DND-41 (cell line): Measurements from ENCODE around the gene GRK1.

ENCODE experiments used
- ATAC-seq: fragments of 200-7000 bp; cut with Tn5 transposase; 3 replicates; pipeline ENCODE4 v1.9.1; 2021; ENCODE audit warnings: low read depth; ENCODE audit not compliant: insufficient read depth
- DNase-seq: peaks from one replicate; pipeline ENCODE4 v3.0.0-alpha.2; 2020
- H2AFZ ChIP-seq: 2 replicates; pipeline ENCODE4 v1.6.0; 2012; ENCODE audit warnings: low read depth, low read length
- H3K27ac ChIP-seq: 2 replicates; pipeline ENCODE4 v1.5.1; 2012; ENCODE audit warnings: low read length, inconsistent platforms
- H3K27me3 ChIP-seq: fragments of 200-600 bp; sonication (generic); 2 replicates; pipeline ENCODE4 v1.6.0; 2012; ENCODE audit warnings: low read length, mild to moderate bottlenecking, inconsistent platforms; ENCODE audit not compliant: insufficient read depth, poor library complexity
- H3K36me3 ChIP-seq: 2 replicates; pipeline ENCODE4 v1.5.1; 2012; ENCODE audit warnings: low read length, inconsistent platforms; ENCODE audit not compliant: insufficient read depth
- H3K4me1 ChIP-seq: 2 replicates; pipeline ENCODE4 v1.5.1; 2012; ENCODE audit warnings: mild to moderate bottlenecking, low read length; ENCODE audit not compliant: insufficient read depth
- H3K4me2 ChIP-seq: 2 replicates; pipeline ENCODE4 v1.6.0; 2012; ENCODE audit warnings: mild to moderate bottlenecking, moderate library complexity, low read length, inconsistent platforms; ENCODE audit not compliant: insufficient read depth
- H3K4me3 ChIP-seq, 2 experiments: fragments of 200-600 bp in 1 of 2; shearing (Covaris generic) in 1 of 2; 2 replicates each; pipeline ENCODE4 v1.5.1; 2012 to 2016; ENCODE audit warnings: inconsistent platforms in 2 of 2, low read length in 2 of 2, mild to moderate bottlenecking in 2 of 2, low read depth in 1 of 2, moderate library complexity in 1 of 2
- H3K79me2 ChIP-seq: 2 replicates; pipeline ENCODE4 v1.6.0; 2012; ENCODE audit warnings: low read length, inconsistent platforms; ENCODE audit not compliant: insufficient read depth
- H3K9ac ChIP-seq: 2 replicates; pipeline ENCODE4 v1.6.0; 2012; ENCODE audit warnings: low read depth, mild to moderate bottlenecking, inconsistent platforms, low read length, moderate library complexity
- H3K9me3 ChIP-seq: 2 replicates; pipeline ENCODE4 v1.5.1; 2012; ENCODE audit warnings: low read length, moderate library complexity, mild to moderate bottlenecking, inconsistent platforms; ENCODE audit not compliant: insufficient read depth, severe bottlenecking
- H4K20me1 ChIP-seq: 2 replicates; pipeline ENCODE4 v1.6.0; 2012; ENCODE audit warnings: low read length; ENCODE audit not compliant: insufficient read depth
- EZH2 ChIP-seq: IDR thresholded peaks from 3 replicates; pipeline ENCODE4 v1.6.1; 2012; ENCODE audit warnings: borderline replicate concordance, low read depth, mild to moderate bottlenecking, moderate library complexity, low read length, inconsistent platforms; ENCODE audit not compliant: severe bottlenecking
- TF ChIP-seq, protein P1 (sequence below): IDR thresholded peaks from 2 replicates; pipeline ENCODE4 v1.5.1; 2012; ENCODE audit warnings: borderline replicate concordance, low read length, moderate library complexity, mild to moderate bottlenecking; ENCODE audit not compliant: poor library complexity, severe bottlenecking; ENCODE audit errors: extremely low read depth

Gene GRK1

DNA sequence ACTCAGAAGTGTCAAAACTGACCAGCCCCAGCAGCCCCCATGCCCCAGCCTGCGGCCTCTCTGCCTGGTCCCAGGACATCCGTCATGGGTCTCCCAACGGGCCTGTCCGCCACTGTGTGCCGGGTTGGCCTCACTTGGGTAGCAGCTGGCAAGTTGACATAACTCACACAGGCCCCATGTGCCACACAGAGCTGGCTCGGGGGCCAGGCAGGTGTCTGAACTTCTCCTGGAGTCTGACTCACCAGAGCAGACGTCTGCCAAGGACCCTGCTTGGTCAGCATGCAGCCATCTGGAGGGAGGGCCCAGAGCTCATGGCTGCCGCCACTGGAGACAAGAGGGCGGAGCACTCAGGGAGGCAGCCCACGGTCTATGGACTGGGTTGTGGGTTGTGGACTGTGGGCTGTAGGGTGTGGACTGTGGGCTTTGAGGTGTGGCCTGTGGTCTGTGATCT lies 60.0 kb downstream of the GRK1 start:
- Histone ChIP-seq H3K79me2 (no peaks in the 10 kb centered on the region), H3K27me3 (no peaks in the 10 kb centered on the region)
- no peak for DNase-seq

DNA sequence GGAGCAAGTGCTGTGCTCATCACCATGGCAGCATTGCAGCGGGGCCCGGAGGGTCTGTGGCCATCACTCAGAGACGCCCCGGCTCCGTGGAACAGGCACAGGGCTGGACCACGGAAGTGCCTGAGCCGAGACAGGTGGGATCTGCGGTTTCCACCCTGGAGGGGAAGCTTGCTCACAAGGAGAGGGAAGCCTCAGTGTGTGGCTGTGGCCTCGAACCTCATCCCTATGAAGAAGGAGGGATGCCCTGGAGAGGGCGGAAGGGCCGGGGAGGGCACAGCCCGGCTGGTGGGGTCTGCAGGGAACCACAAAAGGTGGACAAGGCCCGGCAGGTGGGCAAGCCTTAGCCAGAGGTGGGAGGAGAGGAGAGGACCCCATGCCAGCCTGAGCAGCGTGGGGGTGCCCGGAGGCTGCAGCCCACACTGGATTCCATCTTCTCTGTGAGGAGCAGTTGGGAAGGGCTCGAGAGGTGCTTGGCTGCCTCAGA lies 61.6 kb downstream of the GRK1 start:
- no peaks in the 10 kb centered on the region for H3K4me1 ChIP-seq
- no peak overlapping the region for H3K4me2 ChIP-seq
- no peaks in the 10 kb centered on the region for H3K79me2 ChIP-seq
- no peak for TF ChIP-seq EZH2
- TF ChIP-seq, protein P1, sequence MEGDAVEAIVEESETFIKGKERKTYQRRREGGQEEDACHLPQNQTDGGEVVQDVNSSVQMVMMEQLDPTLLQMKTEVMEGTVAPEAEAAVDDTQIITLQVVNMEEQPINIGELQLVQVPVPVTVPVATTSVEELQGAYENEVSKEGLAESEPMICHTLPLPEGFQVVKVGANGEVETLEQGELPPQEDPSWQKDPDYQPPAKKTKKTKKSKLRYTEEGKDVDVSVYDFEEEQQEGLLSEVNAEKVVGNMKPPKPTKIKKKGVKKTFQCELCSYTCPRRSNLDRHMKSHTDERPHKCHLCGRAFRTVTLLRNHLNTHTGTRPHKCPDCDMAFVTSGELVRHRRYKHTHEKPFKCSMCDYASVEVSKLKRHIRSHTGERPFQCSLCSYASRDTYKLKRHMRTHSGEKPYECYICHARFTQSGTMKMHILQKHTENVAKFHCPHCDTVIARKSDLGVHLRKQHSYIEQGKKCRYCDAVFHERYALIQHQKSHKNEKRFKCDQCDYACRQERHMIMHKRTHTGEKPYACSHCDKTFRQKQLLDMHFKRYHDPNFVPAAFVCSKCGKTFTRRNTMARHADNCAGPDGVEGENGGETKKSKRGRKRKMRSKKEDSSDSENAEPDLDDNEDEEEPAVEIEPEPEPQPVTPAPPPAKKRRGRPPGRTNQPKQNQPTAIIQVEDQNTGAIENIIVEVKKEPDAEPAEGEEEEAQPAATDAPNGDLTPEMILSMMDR = no peak
- H3K36me3 ChIP-seq = no peaks in the 10 kb centered on the region
- H3K27me3 ChIP-seq = no peaks in the 10 kb centered on the region
- no peak overlapping the region for H2AFZ ChIP-seq
- no peak overlapping the region for H3K4me3 ChIP-seq
- DNase-seq (no peak), ATAC-seq (no peak)
- peaks cover 11% of the 10 kb centered on the region; the same call in 1 of the 2 replicates for H4K20me1 ChIP-seq
- peaks cover 4% of the 10 kb centered on the region for H3K9me3 ChIP-seq
- H3K9ac ChIP-seq = no peak overlapping the region
- no peak overlapping the region for H3K27ac ChIP-seq

More for the DNA sequence above, 60.0 kb downstream of the GRK1 start:
- Histone ChIP-seq H2AFZ (no peak overlapping the region), H3K4me1 (no peaks in the 10 kb centered on the region), H3K9me3 (no peaks in the 10 kb centered on the region), H3K36me3 (no peaks in the 10 kb centered on the region), H4K20me1 (peaks cover 11% of the 10 kb centered on the region; the same call in 1 of the 2 replicates), H3K4me2 (no peak overlapping the region), H3K4me3 (no peak overlapping the region), H3K27ac (no peak overlapping the region), H3K9ac (no peak overlapping the region)
- TF ChIP-seq, protein P1 = no peak
- no peak for TF ChIP-seq EZH2
- no peak for ATAC-seq

DNA sequence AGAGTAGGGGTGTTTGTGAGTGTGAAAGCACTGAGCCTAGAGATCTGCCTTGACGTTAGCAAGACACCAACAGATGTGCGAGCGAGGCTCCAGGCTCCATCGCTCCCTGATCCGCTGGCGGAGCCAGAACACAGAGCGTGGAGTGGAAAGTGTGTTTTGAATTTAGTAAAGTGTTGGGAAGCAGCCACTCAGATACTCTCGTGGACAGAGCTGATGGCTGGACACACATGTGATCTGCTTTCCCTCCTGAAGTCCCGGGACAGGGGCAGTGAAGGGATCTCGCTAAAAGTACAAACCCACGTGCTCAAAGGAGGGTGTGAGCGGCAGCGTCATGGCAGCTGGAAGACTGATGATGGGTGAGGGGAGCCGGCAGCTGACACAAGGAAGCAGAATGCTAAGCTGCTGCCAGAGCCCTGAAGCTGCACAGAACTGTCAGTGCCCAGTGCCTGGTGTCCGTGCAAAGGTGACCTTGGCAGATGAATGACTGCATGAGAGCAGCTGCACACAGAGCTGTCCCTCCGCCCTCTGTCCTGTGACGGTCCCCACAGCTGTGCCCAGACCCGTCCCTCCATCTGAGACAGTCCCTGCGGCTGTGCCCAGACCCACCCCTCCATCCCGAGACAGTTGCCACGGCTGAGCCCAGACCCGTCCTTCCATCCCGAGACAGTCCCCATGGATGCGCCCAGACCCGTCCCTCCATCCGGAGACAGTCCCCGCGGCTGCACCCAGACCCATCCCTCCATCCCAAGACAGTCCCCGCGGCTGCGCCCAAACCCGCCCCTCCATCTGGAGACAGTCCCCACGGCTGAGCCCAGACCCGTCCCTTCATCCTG lies 62.4 kb downstream of the GRK1 start:
- H3K9ac ChIP-seq = no peak overlapping the region
- H3K27ac ChIP-seq = no peak overlapping the region
- no peaks in the 10 kb centered on the region for H3K36me3 ChIP-seq
- H3K4me1 ChIP-seq = no peaks in the 10 kb centered on the region
- H3K4me2 ChIP-seq = no peak overlapping the region
- DNase-seq = no peak
- H4K20me1 ChIP-seq = 0 out of 2 replicates have a peak, but pooled peaks cover 8% of the 10 kb centered on the region
- no peak overlapping the region for H2AFZ ChIP-seq
- H3K9me3 ChIP-seq = peaks cover 8% of the 10 kb centered on the region
- no peaks in the 10 kb centered on the region for H3K79me2 ChIP-seq
- no peak for ATAC-seq
- no peaks in the 10 kb centered on the region for H3K27me3 ChIP-seq
- TF ChIP-seq, protein P1 = no peak
- TF ChIP-seq EZH2 = no peak
- no peak overlapping the region for H3K4me3 ChIP-seq
